K562 (cell line): ENCODE results near the gene SPDEF. TPM values are rescaled to one million over a fixed set of nuclear protein-coding genes. Genes with fewer than 3 reads are reported as not detected.
A peak's percentile ranks its signal among the peaks of the same experiment; 100 is the strongest.

ENCODE experiments used
- ATAC-seq: fragments of 200-7000 bp; cut with Tn5 transposase; 3 replicates; pipeline ENCODE4 v1.9.1; 2020; ENCODE audit warnings: moderate library complexity
- BruUV-seq: library from RNA; stranded (reverse); fragments of 400-500 nt; replicated peaks from 2 replicates; lab custom pipeline; 2021; lab: Mats Ljungman, UMichigan
- CTCF ChIA-PET: fragments of 300-600 bp; formaldehyde crosslinking; extraction: SDS; loops from one replicate; lab custom pipeline; 2021; ENCODE audit warnings: low intra/inter-chr PET ratio; lab: Yijun Ruan, JAX
- POLR2A ChIA-PET: fragments of 300-600, 350-650 bp; sonication (Branson Sonifier 250); formaldehyde crosslinking; extraction: SDS; loops from one replicate; lab custom pipeline; 2021; ENCODE audit warnings: antibody characterized with exemption, inconsistent platforms; lab: Yijun Ruan, JAX
- DNase-seq, 4 experiments: peaks; one replicate each; pipeline versions ENCODE4 v3.0.0 to v3.0.0-alpha.2; 2011 to 2018; ENCODE audit warnings: low spot score in 3 of 4, mixed read lengths in 3 of 4; ENCODE audit errors: extremely low read depth in 1 of 4
- FAIRE-seq: peaks from 2 replicates; lab custom pipeline; 2011; peaks lifted over from hg19 to GRCh38; lab: Jason Lieb, UNC
- H2AFZ ChIP-seq: 2 replicates; pipeline ENCODE4 v1.6.0; 2011; ENCODE audit warnings: low read depth, low read length, control low read depth, inconsistent platforms
- H3K27ac ChIP-seq: fragments of 200-600 bp; 3 replicates; pipeline ENCODE4 v1.8.0; 2011; ENCODE audit warnings: low read depth, mild to moderate bottlenecking, control low read depth, inconsistent platforms, low read length, moderate library complexity, mixed read lengths; ENCODE audit errors: extremely low read depth
- H3K27me3 ChIP-seq, 2 experiments: fragments of 300-600 bp in 1 of 2; 2 replicates in 1 of 2; 3 replicates in 1 of 2; pipeline versions ENCODE4 v1.6.0 to v1.8.0; 2011; ENCODE audit warnings: inconsistent platforms in 2 of 2, low read length in 2 of 2, mild to moderate bottlenecking in 1 of 2, mixed read lengths in 1 of 2, moderate library complexity in 1 of 2; ENCODE audit not compliant: control insufficient read depth in 2 of 2, insufficient read depth in 2 of 2
- H3K36me3 ChIP-seq: fragments of 300-600 bp; 3 replicates; pipeline ENCODE4 v1.8.0; 2011; ENCODE audit warnings: mild to moderate bottlenecking, low read length, inconsistent platforms; ENCODE audit not compliant: control insufficient read depth, insufficient read depth
- H3K4me1 ChIP-seq, 2 experiments: fragments of 200-600 bp in 1 of 2; replicated peaks in 1 of 2; 2 replicates in 1 of 2; 3 replicates in 1 of 2; pipeline versions ENCODE4 v1.5.1 to v1.8.0; 2011; ENCODE audit warnings: inconsistent platforms in 2 of 2, low read length in 2 of 2, mild to moderate bottlenecking in 1 of 2, mixed read lengths in 1 of 2, moderate library complexity in 1 of 2; ENCODE audit not compliant: control insufficient read depth in 2 of 2, insufficient read depth in 2 of 2
- H3K4me2 ChIP-seq: 2 replicates; pipeline ENCODE4 v1.6.1; 2011; ENCODE audit warnings: low read length, control low read depth, inconsistent platforms, mixed read lengths; ENCODE audit not compliant: insufficient read depth
- H3K4me3 ChIP-seq: fragments of 200-600 bp; sonication (generic), shearing (Covaris generic); 2 replicates; pipeline ENCODE4 v1.5.1; 2016; ENCODE audit warnings: control low read depth, inconsistent platforms
- H3K79me2 ChIP-seq: fragments of 200-600 bp; 3 replicates; pipeline ENCODE4 v1.8.0; 2011; ENCODE audit warnings: low read length, inconsistent platforms; ENCODE audit not compliant: control insufficient read depth, insufficient read depth
- H3K9ac ChIP-seq, 2 experiments: 2 replicates each; pipeline versions ENCODE4 v1.6.0 to v1.6.1; 2011; ENCODE audit warnings: low read depth in 2 of 2, low read length in 2 of 2, control low read depth in 1 of 2, inconsistent platforms in 1 of 2, mild to moderate bottlenecking in 1 of 2, mixed read lengths in 1 of 2; ENCODE audit not compliant: insufficient read depth in 1 of 2
- H3K9me1 ChIP-seq: one replicate; pipeline ENCODE4 v1.6.0; 2011; ENCODE audit warnings: inconsistent platforms, mild to moderate bottlenecking, low read length, moderate library complexity; ENCODE audit not compliant: control insufficient read depth, insufficient read depth
- H3K9me3 ChIP-seq: replicated peaks from 2 replicates; pipeline ENCODE4 v1.5.1; 2011; ENCODE audit warnings: low read depth, low read length, inconsistent platforms; ENCODE audit not compliant: control insufficient read depth, insufficient read depth
- H4K20me1 ChIP-seq: replicated peaks from 2 replicates; pipeline ENCODE4 v1.6.1; 2011; ENCODE audit warnings: low read length, inconsistent platforms, mixed read lengths; ENCODE audit not compliant: control insufficient read depth, insufficient read depth
- EHMT2 ChIP-seq: fragments of 450-650 bp; IDR thresholded peaks from 2 replicates; pipeline ENCODE4 v1.6.1; 2018; ENCODE audit warnings: antibody characterized with exemption
- HMG20A ChIP-seq: fragments of 450-650 bp; formaldehyde crosslinking; conservative IDR thresholded peaks from 2 replicates; pipeline ENCODE4 v1.4.0; 2020; ENCODE audit warnings: mild to moderate bottlenecking, mixed read lengths
- IFI16 ChIP-seq: fragments of 250-450 bp; sonication (Bioruptor Pico); IDR thresholded peaks from 2 replicates; pipeline ENCODE4 v2.1.2; 2022; ENCODE audit warnings: mild to moderate bottlenecking, inconsistent platforms
- SOX6 ChIP-seq: fragments of 450-650 bp; IDR thresholded peaks from 2 replicates; pipeline ENCODE4 v1.6.1; 2014; ENCODE audit warnings: mild to moderate bottlenecking
- SP1 ChIP-seq: sonication (generic); formaldehyde crosslinking; IDR thresholded peaks from 2 replicates; pipeline ENCODE4 v1.8.1; 2022; ENCODE audit warnings: mild to moderate bottlenecking, missing genetic modification reagents
- ZNF583 ChIP-seq: fragments of 250-450 bp; sonication (Bioruptor Pico); IDR thresholded peaks from 2 replicates; pipeline ENCODE4 v1.4.0; 2020
- ZNF766 ChIP-seq: fragments of 200-800 bp; sonication (Bioruptor generic); conservative IDR thresholded peaks from 2 replicates; pipeline ENCODE4 v1.6.1; 2016; ENCODE audit warnings: missing genetic modification characterization, missing compliant biosample characterization
- WGBS: fragments of 100-300 bp; shearing (Covaris generic); methylation state at CpG from one replicate; pipeline ENCODE4 v1.1.6; 2016; ENCODE audit warnings: low coverage, mixed read lengths; ENCODE audit not compliant: insufficient coverage; ENCODE audit errors: missing lambda C conversion rate; 5-methylcytosine and 5-hydroxymethylcytosine counted together
- in situ Hi-C: fragments of 300-500 bp; cut with MboI; formaldehyde crosslinking; loops from 4 replicates; pipeline ENCODE4 v1.15.0; 2018; ENCODE audit warnings: inconsistent platforms, mixed read lengths
- intact Hi-C: fragments of 100-400 bp; cut with micrococcal nuclease; formaldehyde crosslinking; loops from 2 replicates; pipeline ENCODE4 v1.14.2; 2022
- polyA plus RNA-seq, 8 experiments: library from polyadenylated mRNA; depleted of rRNA in 4 of 8; stranded (reverse) in 5 of 8; unstranded in 3 of 8; fragments of >200 nt; fragmentation: Nextera tagmentation in 2 of 8; fragmentation: Illumina TruSeq in 1 of 8; extraction: Ambion mirVana in 2 of 8; extraction: Trizol in 1 of 8; gene quantifications; 2 replicates each; pipeline versions ENCODE4 v1.2.1 to v1.2.3, GENCODE V29; 2011 to 2014; ENCODE audit warnings: inconsistent platforms in 1 of 8, missing spikeins in 1 of 8
- total RNA-seq, 7 experiments: library from RNA; depleted of rRNA in 6 of 7; stranded (reverse); fragments of >200 nt in 6 of 7; fragmentation: Illumina TruSeq in 2 of 7; extraction: Trizol in 2 of 7; gene quantifications; 2 replicates each; pipeline versions ENCODE4 v1.2.1 to v1.2.3, GENCODE V29; 2011 to 2021; ENCODE audit warnings: low replicate concordance in 1 of 7
- TF ChIP-seq, protein P1 (sequence below): fragments of 450-650 bp; formaldehyde crosslinking; IDR thresholded peaks from 2 replicates; pipeline ENCODE4 v1.4.0; 2022; ENCODE audit warnings: mild to moderate bottlenecking, moderate library complexity
- TF ChIP-seq, protein P2 (sequence below): sonication (generic); formaldehyde crosslinking; IDR thresholded peaks from 2 replicates; pipeline ENCODE4 v1.8.0; 2022; ENCODE audit warnings: missing genetic modification reagents, mild to moderate bottlenecking, borderline replicate concordance
- TF ChIP-seq, protein P3 (sequence below): fragments of 450-650 bp; IDR thresholded peaks from 2 replicates; pipeline ENCODE4 v1.6.1; 2018; ENCODE audit warnings: mild to moderate bottlenecking, low read depth; ENCODE audit not compliant: partially characterized antibody
- TF ChIP-seq, protein P4 (sequence below): sonication (generic); formaldehyde crosslinking; IDR thresholded peaks from 2 replicates; pipeline ENCODE4 v1.8.1; 2022; ENCODE audit warnings: missing genetic modification reagents
- TF ChIP-seq, protein P5 (sequence below): fragments of 250-450 bp; sonication (Bioruptor Pico); IDR thresholded peaks from 2 replicates; pipeline ENCODE4 v1.4.0; 2020
- TF ChIP-seq, protein P6 (sequence below): sonication (generic); formaldehyde crosslinking; IDR thresholded peaks from 2 replicates; pipeline ENCODE4 v1.4.0; 2020; ENCODE audit warnings: mild to moderate bottlenecking, missing genetic modification reagents

SPDEF gene
- total and polyA plus RNA-seq, 9 of the 15 experiments (the other 6 are each of a cell fraction or from before 2014, with no cell fraction given), result 0.04 to 0.12 (median 0.11) TPM; not detected in 5

DNA sequence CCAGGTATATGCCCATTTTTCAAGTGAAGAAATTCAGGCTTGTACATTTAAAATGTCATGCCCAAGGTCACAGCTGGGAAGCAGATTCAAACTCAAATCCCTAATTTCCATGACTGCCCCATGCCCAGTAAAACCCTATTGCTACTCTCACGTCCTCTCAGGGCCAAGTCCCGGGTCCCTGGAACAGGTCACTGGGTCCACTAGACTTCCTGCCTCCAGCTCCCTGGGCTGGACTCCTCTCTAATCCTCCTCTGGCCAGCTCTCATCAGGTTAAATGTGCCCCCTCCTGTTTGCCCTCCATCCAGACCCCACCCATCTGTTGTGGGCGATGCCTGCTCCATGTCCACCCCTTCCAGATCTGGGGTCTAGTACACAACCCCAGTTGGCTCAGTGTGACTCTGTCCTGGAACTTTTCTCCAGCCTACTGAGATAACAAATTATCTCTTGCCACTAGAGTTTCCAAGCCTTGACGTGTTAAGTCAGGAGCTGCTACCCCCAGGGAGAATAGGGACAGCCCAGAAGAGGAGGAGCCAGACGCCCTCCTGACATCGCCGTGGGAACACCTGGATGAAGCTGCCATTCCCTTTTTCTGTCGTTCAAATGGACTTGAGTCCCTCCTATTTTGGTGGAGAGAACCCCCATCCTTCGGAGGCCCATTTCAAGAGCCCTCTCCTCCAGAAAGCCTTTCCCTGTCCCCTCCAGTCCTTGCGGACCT is 3.7 kb upstream of the SPDEF start:
- H3K9ac ChIP-seq, result peak overlapping the region; percentile 42 to 89
- no peaks in the 10 kb centered on the region for H4K20me1 ChIP-seq
- no peaks in the 10 kb centered on the region for H3K27me3 ChIP-seq
- peak overlapping the region; percentile 79 for H3K4me2 ChIP-seq
- ATAC-seq, result peak; percentile 5; the same call in 2 of the 3 replicates
- 23% methylated on average over 10 of the region's 10 CpGs for WGBS
- in situ Hi-C loops, result no loop called here
- peak; percentile 72 for FAIRE-seq
- H3K4me3 ChIP-seq, result no peak overlapping the region
- H3K9me3 ChIP-seq, result peaks cover 8% of the 10 kb centered on the region
- H3K36me3 ChIP-seq, result no peaks in the 10 kb centered on the region
- H3K79me2 ChIP-seq, result no peaks in the 10 kb centered on the region
- BruUV-seq, result TSS peak; percentile 77
- peak overlapping the region; percentile 72 for H3K27ac ChIP-seq
- H2AFZ ChIP-seq, result peak overlapping the region; percentile 85
- H3K9me1 ChIP-seq, result peaks cover 5% of the 10 kb centered on the region
- H3K4me1 ChIP-seq, result peaks cover 57 to 86% of the 10 kb centered on the region in 2 experiments
- POLR2A ChIA-PET, result interaction anchor here (0.6 to 2.5 kb wide), 16 partner anchors 9 to 663 kb away, joined by 3 to 7 read pairs (median 4); no protein-coding TSS in a partner anchor
- intact Hi-C loops, result loop anchor here (1.0 kb wide), 3 partner anchors 33 to 100 kb away; no protein-coding TSS in a partner anchor
- CTCF ChIA-PET, result interaction anchor here (1.4 kb wide), 1 partner anchor 33 kb away, joined by 8 read pairs; no protein-coding TSS in a partner anchor
- DNase-seq, result peak in 2 of 4 experiments; percentile 55 to 77
- TF ChIP-seq SOX6 (no peak), ZNF583 (CRISPR knock-in tag) (no peak), EHMT2 (no peak), IFI16 (CRISPR knock-in tag) (no peak), ZNF766 (CRISPR knock-in tag) (0 out of 2 replicates have a peak, but pooled peaks have one; percentile 9), HMG20A (CRISPR knock-in tag) (0 out of 2 replicates have a peak, but pooled peaks have one; percentile 7), SP1 (CRISPR knock-in tag) (0 out of 2 replicates have a peak, but pooled peaks have one; percentile 7)
- TF ChIP-seq, protein P1, sequence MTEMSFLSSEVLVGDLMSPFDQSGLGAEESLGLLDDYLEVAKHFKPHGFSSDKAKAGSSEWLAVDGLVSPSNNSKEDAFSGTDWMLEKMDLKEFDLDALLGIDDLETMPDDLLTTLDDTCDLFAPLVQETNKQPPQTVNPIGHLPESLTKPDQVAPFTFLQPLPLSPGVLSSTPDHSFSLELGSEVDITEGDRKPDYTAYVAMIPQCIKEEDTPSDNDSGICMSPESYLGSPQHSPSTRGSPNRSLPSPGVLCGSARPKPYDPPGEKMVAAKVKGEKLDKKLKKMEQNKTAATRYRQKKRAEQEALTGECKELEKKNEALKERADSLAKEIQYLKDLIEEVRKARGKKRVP (CRISPR knock-in tag), result no peak
- TF ChIP-seq, protein P2, sequence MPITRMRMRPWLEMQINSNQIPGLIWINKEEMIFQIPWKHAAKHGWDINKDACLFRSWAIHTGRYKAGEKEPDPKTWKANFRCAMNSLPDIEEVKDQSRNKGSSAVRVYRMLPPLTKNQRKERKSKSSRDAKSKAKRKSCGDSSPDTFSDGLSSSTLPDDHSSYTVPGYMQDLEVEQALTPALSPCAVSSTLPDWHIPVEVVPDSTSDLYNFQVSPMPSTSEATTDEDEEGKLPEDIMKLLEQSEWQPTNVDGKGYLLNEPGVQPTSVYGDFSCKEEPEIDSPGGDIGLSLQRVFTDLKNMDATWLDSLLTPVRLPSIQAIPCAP (CRISPR knock-in tag), result no peak
- TF ChIP-seq, protein P3, sequence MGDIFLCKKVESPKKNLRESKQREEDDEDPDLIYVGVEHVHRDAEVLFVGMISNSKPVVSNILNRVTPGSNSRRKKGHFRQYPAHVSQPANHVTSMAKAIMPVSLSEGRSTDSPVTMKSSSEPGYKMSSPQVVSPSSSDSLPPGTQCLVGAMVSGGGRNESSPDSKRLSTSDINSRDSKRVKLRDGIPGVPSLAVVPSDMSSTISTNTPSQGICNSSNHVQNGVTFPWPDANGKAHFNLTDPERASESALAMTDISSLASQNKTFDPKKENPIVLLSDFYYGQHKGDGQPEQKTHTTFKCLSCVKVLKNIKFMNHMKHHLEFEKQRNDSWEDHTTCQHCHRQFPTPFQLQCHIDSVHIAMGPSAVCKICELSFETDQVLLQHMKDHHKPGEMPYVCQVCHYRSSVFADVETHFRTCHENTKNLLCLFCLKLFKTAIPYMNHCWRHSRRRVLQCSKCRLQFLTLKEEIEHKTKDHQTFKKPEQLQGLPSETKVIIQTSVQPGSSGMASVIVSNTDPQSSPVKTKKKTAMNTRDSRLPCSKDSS, result peak; percentile 14
- TF ChIP-seq, protein P4, sequence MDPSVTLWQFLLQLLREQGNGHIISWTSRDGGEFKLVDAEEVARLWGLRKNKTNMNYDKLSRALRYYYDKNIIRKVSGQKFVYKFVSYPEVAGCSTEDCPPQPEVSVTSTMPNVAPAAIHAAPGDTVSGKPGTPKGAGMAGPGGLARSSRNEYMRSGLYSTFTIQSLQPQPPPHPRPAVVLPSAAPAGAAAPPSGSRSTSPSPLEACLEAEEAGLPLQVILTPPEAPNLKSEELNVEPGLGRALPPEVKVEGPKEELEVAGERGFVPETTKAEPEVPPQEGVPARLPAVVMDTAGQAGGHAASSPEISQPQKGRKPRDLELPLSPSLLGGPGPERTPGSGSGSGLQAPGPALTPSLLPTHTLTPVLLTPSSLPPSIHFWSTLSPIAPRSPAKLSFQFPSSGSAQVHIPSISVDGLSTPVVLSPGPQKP (CRISPR knock-in tag), result no peak
- TF ChIP-seq, protein P5, sequence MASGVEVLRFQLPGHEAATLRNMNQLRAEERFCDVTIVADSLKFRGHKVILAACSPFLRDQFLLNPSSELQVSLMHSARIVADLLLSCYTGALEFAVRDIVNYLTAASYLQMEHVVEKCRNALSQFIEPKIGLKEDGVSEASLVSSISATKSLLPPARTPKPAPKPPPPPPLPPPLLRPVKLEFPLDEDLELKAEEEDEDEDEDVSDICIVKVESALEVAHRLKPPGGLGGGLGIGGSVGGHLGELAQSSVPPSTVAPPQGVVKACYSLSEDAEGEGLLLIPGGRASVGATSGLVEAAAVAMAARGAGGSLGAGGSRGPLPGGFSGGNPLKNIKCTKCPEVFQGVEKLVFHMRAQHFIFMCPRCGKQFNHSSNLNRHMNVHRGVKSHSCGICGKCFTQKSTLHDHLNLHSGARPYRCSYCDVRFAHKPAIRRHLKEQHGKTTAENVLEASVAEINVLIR (CRISPR knock-in tag), result no peak
- TF ChIP-seq, protein P6, sequence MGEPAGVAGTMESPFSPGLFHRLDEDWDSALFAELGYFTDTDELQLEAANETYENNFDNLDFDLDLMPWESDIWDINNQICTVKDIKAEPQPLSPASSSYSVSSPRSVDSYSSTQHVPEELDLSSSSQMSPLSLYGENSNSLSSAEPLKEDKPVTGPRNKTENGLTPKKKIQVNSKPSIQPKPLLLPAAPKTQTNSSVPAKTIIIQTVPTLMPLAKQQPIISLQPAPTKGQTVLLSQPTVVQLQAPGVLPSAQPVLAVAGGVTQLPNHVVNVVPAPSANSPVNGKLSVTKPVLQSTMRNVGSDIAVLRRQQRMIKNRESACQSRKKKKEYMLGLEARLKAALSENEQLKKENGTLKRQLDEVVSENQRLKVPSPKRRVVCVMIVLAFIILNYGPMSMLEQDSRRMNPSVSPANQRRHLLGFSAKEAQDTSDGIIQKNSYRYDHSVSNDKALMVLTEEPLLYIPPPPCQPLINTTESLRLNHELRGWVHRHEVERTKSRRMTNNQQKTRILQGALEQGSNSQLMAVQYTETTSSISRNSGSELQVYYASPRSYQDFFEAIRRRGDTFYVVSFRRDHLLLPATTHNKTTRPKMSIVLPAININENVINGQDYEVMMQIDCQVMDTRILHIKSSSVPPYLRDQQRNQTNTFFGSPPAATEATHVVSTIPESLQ (CRISPR knock-in tag), result 0 out of 2 replicates have a peak, but pooled peaks have one; percentile 12
